RWPE1 (cell line): ENCODE measurements around the gene PRR5L.
A peak's percentile ranks its signal among the peaks of the same experiment; 100 is the strongest.

Experiments
- CTCF ChIA-PET: fragments of 350-600 bp; sonication (Branson Sonifier 250); formaldehyde crosslinking; extraction: SDS; loops from one replicate; lab custom pipeline; 2021; lab: Yijun Ruan, JAX
- POLR2A ChIA-PET: fragments of 400-600 bp; formaldehyde crosslinking; extraction: SDS; loops from one replicate; lab custom pipeline; 2020; ENCODE audit warnings: antibody characterized with exemption; ENCODE audit not compliant: low non-redundant PET; lab: Yijun Ruan, JAX
- DNase-seq: peaks from one replicate; pipeline ENCODE4 v3.0.0; 2012; ENCODE audit warnings: low spot score
- H3K27ac ChIP-seq: fragments of 450-650 bp; 2 replicates; pipeline ENCODE4 v1.5.1; 2017
- CTCF ChIP-seq: fragments of 450-650 bp; conservative IDR thresholded peaks from 2 replicates; pipeline ENCODE4 v1.5.1; 2017; ENCODE audit warnings: low read depth, mild to moderate bottlenecking

Gene PRR5L

DNA sequence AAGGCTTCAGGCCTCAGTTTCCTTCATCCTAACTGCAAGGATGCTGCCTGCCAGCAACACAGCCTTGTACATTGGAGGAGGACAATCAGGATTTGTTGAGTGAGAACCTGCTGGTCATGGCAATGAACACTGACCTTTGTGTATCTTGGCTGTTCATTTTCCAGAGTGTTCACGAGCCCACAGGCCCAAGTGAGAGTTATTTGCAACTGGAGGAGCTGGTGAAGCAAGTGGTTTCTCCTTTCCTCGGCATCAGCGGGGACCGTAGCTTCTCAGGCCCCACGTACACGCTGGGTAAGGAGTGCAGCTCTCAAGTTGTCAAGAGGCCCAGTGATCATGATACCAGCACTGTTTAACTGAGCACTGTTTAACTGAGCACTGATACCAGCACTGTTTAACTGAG is 155.0 kb downstream of the PRR5L start:
- no peak for DNase-seq
- H3K27ac ChIP-seq = no peak overlapping the region
- ChIA-PET POLR2A (no interaction called here), CTCF (interaction anchor here (0.9 kb wide), 1 partner anchor 185 kb away, joined by 3 read pairs; no protein-coding TSS in a partner anchor)
- no peak for TF ChIP-seq CTCF

DNA sequence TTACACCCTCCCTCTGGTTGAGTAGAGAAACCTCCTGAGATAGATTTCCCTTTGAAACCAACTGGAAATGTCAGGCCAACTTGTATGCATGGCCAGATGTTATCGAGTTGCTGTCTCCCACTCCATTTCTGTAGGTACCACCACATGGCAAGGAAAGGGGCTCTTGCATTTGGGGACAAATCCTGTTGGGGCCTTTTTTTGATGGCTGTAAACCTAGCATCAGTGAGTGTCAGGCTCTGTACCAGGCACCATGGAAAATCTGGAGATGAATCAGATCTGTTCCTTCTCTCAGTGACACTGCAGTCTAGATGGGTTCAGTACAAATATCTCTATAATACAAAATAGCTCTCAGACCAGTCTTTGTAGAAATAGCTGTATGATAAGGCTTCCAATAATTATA is 155.6 kb downstream of the PRR5L start:
- TF ChIP-seq CTCF = no peak
- no peak overlapping the region for H3K27ac ChIP-seq
- ChIA-PET CTCF (no interaction called here), POLR2A (no interaction called here)
- no peak for DNase-seq

- no peak for DNase-seq
- H3K27ac ChIP-seq = no peak overlapping the region
- CTCF ChIA-PET = interaction anchor here (0.7 kb wide), 1 partner anchor 294 kb away, joined by 3 read pairs; no protein-coding TSS in a partner anchor
- no peak for TF ChIP-seq CTCF
- POLR2A ChIA-PET = interaction anchor here (0.6 kb wide), 1 partner anchor 14 kb away, joined by 3 read pairs; no protein-coding TSS in a partner anchor
These were observed 156.3 kb downstream of the PRR5L start for GRCh38 chr11:36452236-36452940.

- no peak for TF ChIP-seq CTCF
- no peak overlapping the region for H3K27ac ChIP-seq
- ChIA-PET CTCF (interaction anchor here (0.7 kb wide), 1 partner anchor 294 kb away, joined by 3 read pairs; no protein-coding TSS in a partner anchor), POLR2A (interaction anchor here (0.6 kb wide), 1 partner anchor 13 kb away, joined by 3 read pairs; no protein-coding TSS in a partner anchor)
- DNase-seq = no peak
These were observed 156.9 kb downstream of the PRR5L start for GRCh38 chr11:36452961-36453360.

- CTCF ChIA-PET = no interaction called here
- no peak overlapping the region for H3K27ac ChIP-seq
- DNase-seq = no peak
- POLR2A ChIA-PET = no interaction called here
- TF ChIP-seq CTCF = no peak
These were observed 157.6 kb downstream of the PRR5L start for GRCh38 chr11:36453678-36454077.

DNA sequence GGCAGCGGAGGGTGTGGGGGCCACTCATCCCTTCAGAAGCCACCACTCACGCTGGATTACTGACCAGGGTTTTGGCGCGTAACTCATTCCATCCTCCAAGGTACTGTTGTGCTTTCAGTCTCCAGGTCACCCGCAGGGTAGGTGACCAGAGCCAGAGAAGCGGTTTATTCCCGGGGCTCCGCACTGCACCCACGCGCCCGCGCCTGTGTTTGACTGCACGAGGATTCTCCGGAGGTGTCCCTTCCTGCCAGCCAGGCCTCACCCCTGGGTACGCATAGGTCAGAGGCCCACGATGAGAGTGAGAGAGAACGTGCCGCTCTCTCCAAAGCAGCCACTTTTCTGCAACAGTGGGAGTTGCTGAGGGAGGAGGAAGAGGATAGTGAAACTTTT is 158.5 kb downstream of the PRR5L start:
- no peak for TF ChIP-seq CTCF
- ChIA-PET CTCF (interaction anchor here (0.6 kb wide), 1 partner anchor 292 kb away, joined by 3 read pairs; no protein-coding TSS in a partner anchor), POLR2A (no interaction called here)
- peak overlapping the region; percentile 69; the same call in 1 of the 2 replicates for H3K27ac ChIP-seq
- no peak for DNase-seq
